Keratinocyte (primary cell): ENCODE data around the gene ERC2. TPM values are rescaled to one million over a fixed set of nuclear protein-coding genes. Genes with fewer than 3 reads are reported as not detected.

Source experiments
- DNase-seq: peaks from one replicate; pipeline ENCODE4 v3.0.0-alpha.2; 2011; ENCODE audit warnings: low read depth, missing footprints, low spot score
- FAIRE-seq: peaks from 2 replicates; lab custom pipeline; 2011; peaks lifted over from hg19 to GRCh38; lab: Jason Lieb, UNC
- H2AFZ ChIP-seq: 2 replicates; pipeline ENCODE4 v1.6.0; 2012; ENCODE audit warnings: low read length, control low read depth, inconsistent platforms; ENCODE audit not compliant: control insufficient read depth
- H3K27ac ChIP-seq: 2 replicates; pipeline ENCODE4 v1.5.1; 2011; ENCODE audit warnings: low read length; ENCODE audit not compliant: control insufficient read depth, insufficient read depth
- H3K27me3 ChIP-seq: 3 replicates; pipeline ENCODE4 v1.6.0; 2011; ENCODE audit warnings: low read length; ENCODE audit not compliant: control insufficient read depth, insufficient read depth; ENCODE audit errors: extremely low read depth
- H3K36me3 ChIP-seq, 2 experiments: 2 replicates in 1 of 2; 3 replicates in 1 of 2; pipeline ENCODE4 v1.5.1; 2011; ENCODE audit warnings: low read length in 2 of 2, mild to moderate bottlenecking in 1 of 2; ENCODE audit not compliant: control insufficient read depth in 2 of 2, insufficient read depth in 2 of 2; ENCODE audit errors: extremely low read depth in 1 of 2
- H3K4me1 ChIP-seq: 3 replicates; pipeline ENCODE4 v1.5.1; 2011; ENCODE audit warnings: low read length; ENCODE audit not compliant: control insufficient read depth, insufficient read depth; ENCODE audit errors: extremely low read depth
- H3K4me2 ChIP-seq: 3 replicates; pipeline ENCODE4 v1.6.0; 2011; ENCODE audit warnings: low read depth, low read length; ENCODE audit not compliant: control insufficient read depth, insufficient read depth; ENCODE audit errors: extremely low read depth
- H3K4me3 ChIP-seq, 3 experiments: fragments of 200-600 bp in 1 of 3; sonication (generic) in 1 of 3; 2 replicates in 2 of 3; 3 replicates in 1 of 3; pipeline ENCODE4 v1.5.1; 2011 to 2016; ENCODE audit warnings: low read length in 3 of 3, mild to moderate bottlenecking in 3 of 3, control low read depth in 2 of 3, inconsistent platforms in 1 of 3, low read depth in 1 of 3, mixed read lengths in 1 of 3, mixed run types in 1 of 3, moderate library complexity in 1 of 3; ENCODE audit not compliant: control insufficient read depth in 2 of 3, insufficient read depth in 2 of 3; ENCODE audit errors: extremely low read depth in 1 of 3
- H3K79me2 ChIP-seq: 2 replicates; pipeline ENCODE4 v1.6.0; 2012; ENCODE audit warnings: low read length; ENCODE audit not compliant: control insufficient read depth, insufficient read depth
- H3K9ac ChIP-seq: 3 replicates; pipeline ENCODE4 v1.6.0; 2011; ENCODE audit warnings: low read length; ENCODE audit not compliant: control insufficient read depth, insufficient read depth; ENCODE audit errors: extremely low read depth
- H3K9me1 ChIP-seq: 3 replicates; pipeline ENCODE4 v1.6.0; 2011; ENCODE audit warnings: low read length; ENCODE audit not compliant: control insufficient read depth, insufficient read depth; ENCODE audit errors: extremely low read depth
- H3K9me3 ChIP-seq: 2 replicates; pipeline ENCODE4 v1.5.1; 2012; ENCODE audit warnings: low read depth, low read length; ENCODE audit not compliant: control insufficient read depth
- H4K20me1 ChIP-seq: 3 replicates; pipeline ENCODE4 v1.6.0; 2011; ENCODE audit warnings: low read length; ENCODE audit not compliant: control insufficient read depth, insufficient read depth; ENCODE audit errors: extremely low read depth
- CTCF ChIP-seq, 3 experiments: IDR thresholded peaks in 1 of 3; conservative IDR thresholded peaks in 1 of 3; optimal IDR thresholded peaks in 1 of 3; 2 replicates in 2 of 3; 3 replicates in 1 of 3; pipeline versions ENCODE3 to v1.5.1; 2011; ENCODE audit warnings: low read length in 3 of 3, mild to moderate bottlenecking in 3 of 3, moderate library complexity in 2 of 3, control low read depth in 1 of 3, inconsistent platforms in 1 of 3; ENCODE audit not compliant: insufficient read depth in 2 of 3; ENCODE audit errors: extremely low read depth in 1 of 3
- EZH2 ChIP-seq: IDR thresholded peaks from one replicate; pipeline ENCODE4 v1.6.1; 2012; ENCODE audit warnings: inconsistent platforms, mild to moderate bottlenecking, low read length, moderate library complexity
- dilution Hi-C: fragments of 300-500 bp; cut with MboI; formaldehyde crosslinking; loops from one replicate; pipeline ENCODE4 v1.7.0; 2020; ENCODE audit warnings: low sequenced_read_pairs; ENCODE audit not compliant: extremely low pct_ligation_motif_present
- polyA plus RNA-seq, 5 experiments: library from polyadenylated mRNA; depleted of rRNA in 3 of 5; stranded (reverse) in 3 of 5; stranded (forward) in 1 of 5; unstranded in 1 of 5; fragments of >200 nt; gene quantifications; 1 replicate in 1 of 5; 2 replicates in 3 of 5; 3 replicates in 1 of 5; pipeline versions ENCODE4 v1.2.1 to v1.2.3, GENCODE V29; 2011 to 2012; ENCODE audit warnings: missing spikeins in 2 of 5, low read depth in 1 of 5, low replicate concordance in 1 of 5

The ERC2 gene
- polyA plus RNA-seq, 1 donor (not counting 4 experiments of a cell fraction or from before 2014, with no cell fraction given): 0.08 TPM

DNA sequence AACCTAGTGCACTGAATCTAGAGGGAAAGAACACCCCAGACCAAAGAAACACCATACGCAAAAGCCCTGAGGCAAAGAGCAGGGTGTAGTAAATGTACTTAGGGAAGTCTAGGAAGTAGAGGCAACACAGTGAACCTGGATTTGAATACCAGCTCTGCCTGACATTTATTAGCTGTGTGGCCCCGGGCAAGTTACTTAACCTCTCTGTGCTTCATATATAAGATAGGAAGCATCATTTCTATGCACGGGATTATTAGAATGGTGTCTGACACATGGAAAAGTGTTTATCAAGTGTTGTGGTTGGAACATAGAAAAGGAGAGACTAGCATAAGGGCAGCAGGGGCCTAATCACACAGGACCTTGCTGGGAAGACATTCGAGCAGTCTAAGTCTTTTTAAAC lies 132.2 kb downstream of the ERC2 start:
- no peak overlapping the region for H3K27ac ChIP-seq
- no peaks in the 10 kb centered on the region for H3K9me3 ChIP-seq
- H3K36me3 ChIP-seq: no peaks in the 10 kb centered on the region
- TF ChIP-seq EZH2: no peak
- TF ChIP-seq CTCF (optimal IDR thresholded peaks at IDR 0.05 in 1 of 3, IDR thresholded peaks at IDR 0.05 in 1 of 3, conservative IDR thresholded peaks at IDR 0.05 in 1 of 3; ENCODE audit: extremely low read depth in 1 of 3, insufficient read depth in 2 of 3, low read length in 3 of 3): no peak
- no peaks in the 10 kb centered on the region for H3K79me2 ChIP-seq
- no peak overlapping the region for H3K4me2 ChIP-seq
- dilution Hi-C loops: no loop called here
- no peak overlapping the region for H3K9ac ChIP-seq
- FAIRE-seq (no peak), DNase-seq (no peak)
- H3K4me3 ChIP-seq: no peak overlapping the region
- no peaks in the 10 kb centered on the region for H3K9me1 ChIP-seq
- no peak overlapping the region for H2AFZ ChIP-seq
- H3K4me1 ChIP-seq: no peaks in the 10 kb centered on the region
- H3K27me3 ChIP-seq: no peaks in the 10 kb centered on the region
- H4K20me1 ChIP-seq: no peaks in the 10 kb centered on the region

DNA sequence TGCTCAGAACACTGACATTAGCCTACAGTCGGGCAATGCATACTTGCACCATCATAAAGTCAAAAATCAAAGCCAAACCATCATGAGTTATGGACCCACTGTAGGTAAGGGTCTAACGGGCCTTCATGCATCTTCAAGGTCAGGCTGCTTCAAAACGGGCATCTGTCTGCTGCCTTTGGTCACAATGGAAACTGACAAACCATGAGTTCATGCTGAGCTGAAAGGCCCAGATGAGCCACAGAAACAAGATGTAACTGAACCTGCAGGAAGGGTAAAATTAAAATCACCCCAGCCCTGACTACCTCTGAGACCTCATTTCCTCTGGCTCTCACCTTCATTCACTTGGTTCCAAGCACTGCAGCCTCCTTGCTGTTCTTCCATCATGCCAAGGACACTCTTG lies 143.8 kb downstream of the ERC2 start:
- Histone ChIP-seq H3K4me1 (no peaks in the 10 kb centered on the region), H2AFZ (no peak overlapping the region), H4K20me1 (no peaks in the 10 kb centered on the region), H3K79me2 (no peaks in the 10 kb centered on the region), H3K9me1 (no peaks in the 10 kb centered on the region), H3K36me3 (no peaks in the 10 kb centered on the region), H3K27ac (no peak overlapping the region), H3K9me3 (no peaks in the 10 kb centered on the region), H3K4me3 (no peak overlapping the region), H3K4me2 (no peak overlapping the region), H3K27me3 (no peaks in the 10 kb centered on the region), H3K9ac (no peak overlapping the region)
- TF ChIP-seq EZH2: no peak
- no peak for TF ChIP-seq CTCF (optimal IDR thresholded peaks at IDR 0.05 in 1 of 3, IDR thresholded peaks at IDR 0.05 in 1 of 3, conservative IDR thresholded peaks at IDR 0.05 in 1 of 3; ENCODE audit: extremely low read depth in 1 of 3, insufficient read depth in 2 of 3, low read length in 3 of 3)
- FAIRE-seq (no peak), DNase-seq (no peak)
- dilution Hi-C loops: no loop called here
